ENCODE measurements around the gene ASAP2.

GRCh38 chr2:9418746-9419145 lies 212.1 kb downstream of the ASAP2 start:
- no peak for TF ChIP-seq FOXP2 (optimal IDR thresholded peaks at IDR 0.05; ENCODE audit: control extremely low read depth, extremely low read length, insufficient read depth)
- no peak for TF ChIP-seq EZH2 (IDR thresholded peaks at IDR 0.05)

Data from SK-N-MC (cell line).